ENCODE measurements around the gene CHDH. TPM values are rescaled to one million over a fixed set of nuclear protein-coding genes. Genes with fewer than 3 reads are reported as not detected.

Gene CHDH
- total RNA-seq, 1 donor from 2014 or later, result 11.0 TPM

GRCh38 chr3:53815651-53816050, 30.6 kb downstream of the CHDH start:
- ATAC-seq, result no peak
- no peak for DNase-seq (ENCODE audit: missing footprints)
- intact Hi-C loops (cut with DNase I), result loop anchor here (2.0 kb wide), 1 partner anchor 29 kb away; no protein-coding TSS in a partner anchor

GRCh38 chr3:53815067-53815466, 31.2 kb downstream of the CHDH start:
- no peak for ATAC-seq
- intact Hi-C loops (cut with DNase I), result loop anchor here (2.0 kb wide), 1 partner anchor 30 kb away; no protein-coding TSS in a partner anchor

DNA sequence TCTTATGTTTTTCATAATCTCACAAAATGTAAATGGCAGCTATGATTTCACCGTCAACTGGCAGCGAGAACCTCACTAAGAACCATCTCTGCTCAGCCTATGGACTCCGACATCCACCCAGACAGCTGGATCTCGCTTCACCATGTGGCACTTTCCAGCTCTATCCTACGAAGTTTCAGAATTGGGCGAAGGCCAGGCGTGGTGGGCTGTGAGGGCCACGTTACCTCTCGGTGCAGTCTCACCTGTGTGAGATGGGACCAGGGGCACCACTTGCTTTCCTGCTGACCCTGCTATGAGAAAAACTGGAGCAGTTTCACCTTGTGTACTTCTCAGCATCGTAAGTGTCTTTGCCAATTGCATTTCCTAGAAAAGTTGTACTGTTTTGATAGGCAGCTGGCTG, 32.3 kb downstream of the CHDH start:
- no peak for DNase-seq (ENCODE audit: missing footprints)
- intact Hi-C loops (cut with DNase I), result loop anchor here (2.0 kb wide), 1 partner anchor 31 kb away; no protein-coding TSS in a partner anchor
- ATAC-seq, result no peak

More at GRCh38 chr3:53815067-53815466, 31.2 kb downstream of the CHDH start:
- no peak for DNase-seq (ENCODE audit: missing footprints)

DNA sequence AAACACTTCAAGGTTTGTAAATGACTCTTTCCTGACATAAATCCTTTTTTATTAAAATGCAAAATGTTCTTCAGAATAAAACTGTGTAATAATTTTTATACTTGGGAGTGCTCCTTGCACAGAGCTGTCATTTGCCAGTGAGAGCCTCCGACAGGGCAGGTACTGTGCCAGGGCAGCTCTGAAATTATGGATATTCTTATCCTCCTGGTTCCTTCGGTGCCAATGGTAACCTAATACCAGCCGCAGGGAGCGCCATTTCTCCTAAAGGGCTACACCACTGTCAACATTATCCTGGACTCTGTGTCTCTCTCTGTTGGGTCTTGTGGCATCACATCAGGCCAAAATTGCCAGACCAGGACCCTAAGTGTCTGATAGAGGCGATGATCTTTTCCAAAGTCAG, 33.0 kb downstream of the CHDH start:
- intact Hi-C loops (cut with DNase I), result no loop called here
- ATAC-seq (peak; percentile 60), DNase-seq (ENCODE audit: missing footprints) (no peak)

DNA sequence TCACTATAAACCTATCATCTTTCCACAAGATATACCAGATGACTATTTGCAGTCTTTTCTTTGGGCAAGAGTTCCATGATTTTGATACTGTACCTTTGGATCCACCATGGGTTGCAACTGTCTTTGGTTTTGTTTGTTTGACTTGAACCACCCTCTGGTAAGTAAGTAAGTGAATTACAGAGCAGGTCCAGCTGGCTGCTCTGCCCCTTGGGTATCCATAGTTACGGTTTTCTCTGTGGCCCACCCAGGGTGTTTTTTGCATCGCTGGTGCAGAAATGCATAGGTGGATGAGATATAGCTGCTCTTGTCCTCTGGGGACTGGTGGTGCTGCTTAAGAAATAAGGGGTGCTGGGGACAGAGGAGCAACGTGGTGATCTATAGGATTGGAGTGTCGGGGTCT, 33.8 kb downstream of the CHDH start:
- intact Hi-C loops (cut with DNase I), result no loop called here

DNA sequence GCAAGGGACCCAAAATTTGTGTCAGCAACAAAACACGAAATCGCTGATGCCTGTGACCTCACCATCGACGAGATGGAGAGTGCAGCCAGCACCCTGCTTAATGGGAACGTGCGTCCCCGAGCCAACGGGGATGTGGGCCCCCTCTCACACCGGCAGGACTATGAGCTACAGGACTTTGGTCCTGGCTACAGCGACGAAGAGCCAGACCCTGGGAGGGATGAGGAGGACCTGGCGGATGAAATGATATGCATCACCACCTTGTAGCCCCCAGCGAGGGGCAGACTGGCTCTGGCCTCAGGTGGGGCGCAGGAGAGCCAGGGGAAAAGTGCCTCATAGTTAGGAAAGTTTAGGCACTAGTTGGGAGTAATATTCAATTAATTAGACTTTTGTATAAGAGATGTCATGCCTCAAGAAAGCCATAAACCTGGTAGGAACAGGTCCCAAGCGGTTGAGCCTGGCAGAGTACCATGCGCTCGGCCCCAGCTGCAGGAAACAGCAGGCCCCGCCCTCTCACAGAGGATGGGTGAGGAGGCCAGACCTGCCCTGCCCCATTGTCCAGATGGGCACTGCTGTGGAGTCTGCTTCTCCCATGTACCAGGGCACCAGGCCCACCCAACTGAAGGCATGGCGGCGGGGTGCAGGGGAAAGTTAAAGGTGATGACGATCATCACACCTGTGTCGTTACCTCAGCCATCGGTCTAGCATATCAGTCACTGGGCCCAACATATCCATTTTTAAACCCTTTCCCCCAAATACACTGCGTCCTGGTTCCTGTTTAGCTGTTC, 34.9 kb downstream of the CHDH start:
- ATAC-seq (no peak), DNase-seq (ENCODE audit: missing footprints) (no peak)
- intact Hi-C loops (cut with DNase I), result no loop called here

More for the DNA sequence above, 33.8 kb downstream of the CHDH start:
- no peak for DNase-seq (ENCODE audit: missing footprints)
- no peak for ATAC-seq

GRCh38 chr3:53809764-53810400, 36.3 kb downstream of the CHDH start:
- ATAC-seq (no peak), DNase-seq (ENCODE audit: missing footprints) (no peak)
- intact Hi-C loops (cut with DNase I), result no loop called here

- intact Hi-C loops (cut with DNase I), result no loop called here
- ATAC-seq (no peak), DNase-seq (ENCODE audit: missing footprints) (no peak)
These were observed 37.0 kb downstream of the CHDH start for GRCh38 chr3:53809267-53809666.

DNA sequence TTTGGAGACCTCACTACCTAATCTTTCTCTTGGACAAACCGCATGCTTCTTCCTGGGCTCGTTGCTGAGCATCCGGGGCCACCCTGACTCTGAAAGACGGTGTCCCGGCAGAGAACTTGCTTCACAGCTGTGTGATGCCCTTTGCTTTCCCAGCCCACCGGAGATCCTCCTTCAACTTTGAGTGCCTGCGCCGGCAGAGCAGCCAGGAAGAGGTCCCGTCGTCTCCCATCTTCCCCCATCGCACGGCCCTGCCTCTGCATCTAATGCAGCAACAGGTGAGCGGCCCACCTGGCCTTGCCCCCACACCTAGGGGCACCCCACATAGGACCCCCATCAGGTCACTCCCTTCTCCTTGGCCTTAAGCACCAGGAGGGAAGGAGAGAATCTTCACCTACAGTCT, 37.7 kb downstream of the CHDH start:
- ATAC-seq (no peak), DNase-seq (ENCODE audit: missing footprints) (no peak)
- intact Hi-C loops (cut with DNase I), result no loop called here

- ATAC-seq, result peak; percentile 61
These were observed 39.0 kb downstream of the CHDH start for GRCh38 chr3:53807117-53807810.

DNA sequence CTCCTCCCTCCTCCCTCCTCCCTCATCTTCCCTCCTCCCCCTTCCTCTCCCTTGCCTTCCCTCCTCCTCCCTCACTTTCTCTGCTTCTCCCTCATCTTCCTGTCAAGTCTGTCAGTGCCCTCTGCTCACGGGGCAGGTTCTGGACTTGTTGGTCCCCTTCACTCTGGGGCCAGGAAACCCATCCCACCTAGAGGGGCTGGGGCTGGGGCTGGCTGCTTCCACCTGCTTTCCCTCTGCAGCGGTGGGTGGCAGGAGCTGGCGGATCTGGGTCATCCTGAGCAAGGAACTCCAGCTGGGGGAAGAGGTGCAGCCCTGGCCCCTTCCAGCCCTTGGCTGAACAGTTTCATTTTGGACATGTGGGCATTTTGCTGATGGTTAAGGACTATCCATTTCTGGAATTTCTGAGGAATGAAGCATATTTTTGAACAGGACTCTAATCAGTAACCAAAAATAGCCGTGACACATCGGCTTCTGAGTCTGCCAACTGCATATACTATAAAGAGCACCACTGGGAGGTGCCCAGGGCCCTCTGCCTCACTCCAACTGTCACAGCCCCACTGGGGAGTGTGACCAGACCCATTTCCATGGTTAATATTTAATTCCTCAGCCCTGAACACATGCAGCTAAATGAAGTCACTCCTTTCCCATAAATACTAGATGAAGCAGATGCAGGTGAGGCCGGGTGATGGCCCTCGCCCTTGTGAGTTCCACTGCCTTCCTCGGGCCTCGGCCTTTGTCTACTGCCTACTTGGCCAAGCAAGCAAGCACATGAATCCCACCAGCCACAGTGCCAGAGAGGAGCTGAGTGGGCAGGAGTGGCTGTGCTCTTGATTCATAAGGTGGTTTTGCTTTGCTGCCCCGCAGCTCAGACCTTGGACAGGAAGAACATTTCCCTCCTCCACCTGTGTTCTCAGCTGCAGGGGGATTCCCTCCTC, 39.8 kb downstream of the CHDH start:
- ATAC-seq (peak; percentile 86), DNase-seq (ENCODE audit: missing footprints) (no peak)
- intact Hi-C loops (cut with DNase I), result no loop called here

More at GRCh38 chr3:53807117-53807810, 39.0 kb downstream of the CHDH start:
- intact Hi-C loops (cut with DNase I), result no loop called here
- DNase-seq (ENCODE audit: missing footprints), result no peak

DNA sequence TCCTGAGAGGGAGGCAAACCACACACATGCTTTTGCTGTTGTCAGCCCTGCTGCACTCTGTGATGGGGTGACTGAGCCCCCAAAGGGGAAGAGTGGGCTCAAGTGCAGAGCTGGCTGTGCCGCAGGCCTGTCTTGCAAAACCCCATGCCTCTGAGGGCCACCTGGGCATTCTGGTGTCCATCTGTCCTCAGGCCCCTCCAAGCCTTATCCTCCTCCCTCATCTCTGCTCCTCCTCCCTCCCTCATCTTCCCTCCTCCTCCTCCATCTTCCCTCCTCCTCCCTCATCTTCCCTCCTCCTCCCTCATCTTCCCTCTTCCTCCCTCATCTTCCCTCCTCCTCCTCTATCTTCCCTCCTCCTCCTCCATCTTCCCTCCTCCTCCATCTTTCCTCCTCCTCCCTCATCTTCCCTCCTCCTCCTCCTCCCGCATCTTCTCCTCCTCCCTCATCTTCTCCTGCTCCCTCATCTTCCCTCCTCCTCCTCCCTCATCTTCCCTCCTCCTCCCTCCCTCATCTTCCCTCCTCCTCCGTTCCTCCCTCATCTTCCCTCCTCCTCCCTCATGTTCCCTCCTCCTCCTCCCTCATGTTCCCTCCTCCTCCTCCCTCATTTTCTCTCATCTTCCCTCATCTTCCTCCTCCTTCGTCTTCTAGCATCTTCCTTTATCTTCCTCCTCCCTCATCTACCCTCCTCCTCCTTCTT, 40.6 kb downstream of the CHDH start:
- intact Hi-C loops (cut with DNase I), result no loop called here
- no peak for ATAC-seq

DNA sequence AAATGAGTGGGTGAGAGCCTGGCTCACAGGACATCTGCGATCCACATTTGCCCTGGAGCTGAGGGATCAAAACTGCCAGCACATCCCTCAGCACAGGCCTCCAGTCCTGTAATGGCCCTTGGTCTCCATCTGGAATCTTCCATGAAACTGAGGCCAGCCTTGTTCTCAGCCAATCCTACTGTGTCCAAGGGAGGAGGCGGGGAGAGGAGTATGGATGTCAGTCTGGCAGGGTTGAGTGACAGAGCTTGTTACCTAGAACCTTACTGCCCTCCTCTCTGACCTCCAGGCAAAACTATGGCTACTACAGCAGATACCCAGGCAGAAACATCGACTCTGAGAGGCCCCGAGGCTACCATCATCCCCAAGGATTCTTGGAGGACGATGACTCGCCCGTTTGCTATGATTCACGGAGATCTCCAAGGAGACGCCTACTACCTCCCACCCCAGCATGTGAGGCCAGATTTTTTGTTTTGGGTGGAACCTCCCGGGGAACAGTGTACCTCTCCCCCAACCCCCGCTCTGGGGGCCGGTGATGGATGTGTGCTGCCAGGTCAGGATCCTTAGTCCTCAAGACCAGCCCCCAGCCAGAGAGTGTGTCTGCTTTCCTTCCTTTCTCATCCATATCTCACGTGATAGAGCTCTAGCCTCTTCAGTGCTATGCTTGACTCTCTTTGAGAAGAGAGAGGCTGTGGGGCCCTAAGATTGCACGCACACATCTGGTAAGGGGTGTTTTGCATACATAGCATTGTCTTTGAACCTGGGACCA, 41.3 kb downstream of the CHDH start:
- DNase-seq (ENCODE audit: missing footprints), result no peak
- intact Hi-C loops (cut with DNase I), result no loop called here

More for the DNA sequence above, 40.6 kb downstream of the CHDH start:
- DNase-seq (ENCODE audit: missing footprints), result no peak

DNA sequence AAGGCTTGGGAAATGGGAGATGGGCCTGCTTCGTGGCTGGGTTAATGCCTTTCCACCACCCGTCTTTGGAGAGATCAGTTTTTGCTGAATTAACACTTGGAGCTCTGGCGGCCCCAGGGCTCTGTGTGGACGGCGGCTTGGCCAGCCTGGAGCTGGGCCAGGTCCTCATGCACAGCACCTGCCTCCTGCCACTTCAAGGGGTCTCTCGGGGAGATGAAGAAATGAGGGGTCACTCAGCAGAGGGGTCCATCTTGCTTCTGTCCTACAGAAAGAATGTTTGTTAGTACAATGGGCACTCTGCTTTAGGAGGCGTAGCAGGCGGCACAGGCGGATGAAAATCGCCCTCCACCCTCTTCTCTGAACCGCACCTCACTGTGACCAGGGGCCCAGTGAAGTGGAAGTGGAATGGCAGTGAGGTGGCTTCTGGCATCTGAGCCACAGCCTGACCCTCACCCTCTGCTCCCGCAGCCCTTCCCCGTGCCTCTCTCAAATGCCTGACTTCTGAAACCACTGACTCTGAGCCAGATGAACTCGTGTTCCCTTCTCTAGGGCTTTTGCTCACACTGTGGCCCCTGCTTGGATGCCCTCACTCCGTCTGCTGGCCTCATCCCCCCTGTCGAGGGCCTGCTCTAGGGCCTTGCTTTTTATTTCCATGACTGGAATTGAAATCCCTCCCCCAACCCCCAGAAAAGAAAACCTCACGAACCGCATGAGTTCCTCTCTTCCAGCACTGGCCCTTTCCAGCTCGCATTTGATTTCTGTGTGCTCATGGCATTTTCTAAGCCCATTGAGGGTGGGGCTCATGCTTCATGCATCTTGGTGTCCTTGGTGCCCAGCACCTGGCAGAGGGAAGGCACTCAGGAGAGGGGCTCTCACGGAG, 42.2 kb downstream of the CHDH start:
- intact Hi-C loops (cut with DNase I), result no loop called here
- DNase-seq (ENCODE audit: missing footprints) (no peak), ATAC-seq (no peak)

More for the DNA sequence above, 41.3 kb downstream of the CHDH start:
- ATAC-seq, result no peak

DNA sequence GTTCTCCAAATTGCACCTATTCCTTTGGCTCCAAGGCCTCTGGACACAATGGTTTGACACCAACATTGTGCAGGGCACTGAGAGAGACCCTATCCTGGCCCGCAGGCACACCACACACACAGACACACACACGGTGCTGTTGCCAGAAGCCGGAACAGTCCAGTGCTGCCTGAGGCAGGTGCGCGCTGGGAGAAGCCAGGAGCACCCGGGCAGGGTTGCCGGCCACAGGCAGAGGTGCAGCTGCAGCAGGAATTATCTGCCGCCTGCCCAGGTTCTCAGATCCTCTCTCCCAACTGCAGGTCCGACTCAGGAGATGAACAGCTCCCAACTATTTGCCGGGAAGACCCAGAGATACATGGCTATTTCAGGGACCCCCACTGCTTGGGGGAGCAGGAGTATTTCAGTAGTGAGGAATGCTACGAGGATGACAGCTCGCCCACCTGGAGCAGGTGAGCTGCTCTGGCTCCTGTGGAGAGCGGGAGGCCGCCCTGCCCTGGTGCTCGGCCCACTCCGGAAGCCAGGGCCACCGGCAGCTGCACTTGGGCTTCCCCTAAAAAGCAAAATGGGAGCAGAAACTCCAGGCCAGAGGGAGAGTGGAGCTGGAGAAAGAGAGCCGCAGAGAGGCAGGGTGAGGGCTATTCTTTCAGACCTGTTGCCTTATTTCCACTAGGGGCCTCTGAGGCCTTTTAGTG, 42.9 kb downstream of the CHDH start:
- intact Hi-C loops (cut with DNase I), result no loop called here
- DNase-seq (ENCODE audit: missing footprints) (no peak), ATAC-seq (no peak)
